HG02884 (cell line): Measurements from ENCODE around the gene YIPF1.
"Not testable (repeated sequence)": the region's sequence is repeated elsewhere in the genome, so short reads cannot be mapped to it uniquely, and the experiment has no call there.

Source experiments
- ATAC-seq: cut with Tn5 transposase; IDR thresholded peaks from one replicate; pipeline ENCODE4 v1.9.1; 2021; ENCODE audit warnings: mild to moderate bottlenecking, moderate library complexity; ENCODE audit not compliant: unreplicated experiment

Gene YIPF1

GRCh38 chr1:53847980-53848379 lies 41.6 kb downstream of the YIPF1 start:
- ATAC-seq, result no peak

GRCh38 chr1:53842347-53842746 lies 47.2 kb downstream of the YIPF1 start:
- no peak for ATAC-seq

GRCh38 chr1:53838654-53838974 lies 51.0 kb downstream of the YIPF1 start:
- ATAC-seq, result no peak

GRCh38 chr1:53837924-53838653 lies 51.5 kb downstream of the YIPF1 start, which contains the start of gene NDC1:
Gene NDC1, minus strand, starts transcription at chr1:53838296. Its CDS starts 35 bp downstream, at chr1:53838261.
- ATAC-seq, result peak; percentile 85

- no peak for ATAC-seq
Measured at GRCh38 chr1:53837646-53837923, 52.0 kb downstream of the YIPF1 start.

- ATAC-seq, result no peak
Measured at GRCh38 chr1:53835491-53835890, 54.1 kb downstream of the YIPF1 start.

- no peak for ATAC-seq
Measured at GRCh38 chr1:53834776-53835175, 54.8 kb downstream of the YIPF1 start.

- no peak for ATAC-seq
Measured at GRCh38 chr1:53833393-53833792, 56.2 kb downstream of the YIPF1 start.

GRCh38 chr1:53826367-53826766 lies 63.2 kb downstream of the YIPF1 start:
- no peak for ATAC-seq

GRCh38 chr1:53825306-53825705 lies 64.3 kb downstream of the YIPF1 start:
- ATAC-seq, result no peak

GRCh38 chr1:53822931-53823330 lies 66.7 kb downstream of the YIPF1 start:
- ATAC-seq, result no peak

- no peak for ATAC-seq
Measured at GRCh38 chr1:53821380-53821779, 68.2 kb downstream of the YIPF1 start.

GRCh38 chr1:53819387-53819786 lies 70.2 kb downstream of the YIPF1 start:
- ATAC-seq, result no peak

GRCh38 chr1:53816584-53816983 lies 73.0 kb downstream of the YIPF1 start:
- ATAC-seq, result not testable (repeated sequence)

- not testable (repeated sequence) for ATAC-seq
Measured at GRCh38 chr1:53815484-53815883, 74.1 kb downstream of the YIPF1 start.

- no peak for ATAC-seq
Measured at GRCh38 chr1:53811414-53811851, 78.2 kb downstream of the YIPF1 start.

GRCh38 chr1:53810497-53810896 lies 79.1 kb downstream of the YIPF1 start:
- no peak for ATAC-seq

GRCh38 chr1:53810007-53810406 lies 79.6 kb downstream of the YIPF1 start:
- ATAC-seq, result no peak

GRCh38 chr1:53807916-53808315 lies 81.7 kb downstream of the YIPF1 start:
- no peak for ATAC-seq

- no peak for ATAC-seq
Measured at GRCh38 chr1:53804791-53805505, 84.6 kb downstream of the YIPF1 start.

GRCh38 chr1:53804181-53804580 lies 85.4 kb downstream of the YIPF1 start:
- no peak for ATAC-seq
